Measurements from ENCODE around the gene ZNF774.
"Not testable (repeated sequence)": the region's sequence is repeated elsewhere in the genome, so short reads cannot be mapped to it uniquely, and the experiment has no call there.

ZNF774 gene

DNA sequence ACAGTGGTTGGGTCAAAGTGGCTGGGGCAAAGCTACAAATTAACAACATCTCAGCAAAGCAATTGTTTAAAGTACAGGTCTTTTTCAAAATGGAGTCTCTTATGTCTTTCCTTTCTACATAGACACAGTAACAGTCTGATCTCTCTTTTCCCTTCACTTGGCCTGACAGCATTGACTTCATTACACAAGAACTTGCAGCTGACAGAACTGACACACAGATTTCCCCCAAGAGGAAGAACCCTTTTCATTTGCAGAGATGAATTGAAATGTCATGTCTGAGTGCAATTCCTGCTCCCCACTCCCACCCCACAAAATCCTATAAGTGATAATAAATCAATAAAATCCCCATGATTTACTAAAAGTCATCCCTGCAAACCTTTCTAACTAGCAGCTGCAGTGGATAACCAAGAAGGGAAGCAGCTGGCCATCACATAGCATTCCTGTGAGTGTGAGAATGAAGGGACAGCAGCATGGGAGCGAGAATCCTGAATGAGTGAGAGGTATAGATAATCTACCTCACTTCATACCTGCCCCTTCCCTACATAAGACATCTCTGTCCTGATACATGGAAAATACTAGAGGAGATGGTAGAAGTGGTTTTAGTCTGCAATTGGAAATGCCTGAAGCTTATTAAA, 4.5 kb upstream of the ZNF774 start:
- DNase-seq: not testable (repeated sequence)

DNA sequence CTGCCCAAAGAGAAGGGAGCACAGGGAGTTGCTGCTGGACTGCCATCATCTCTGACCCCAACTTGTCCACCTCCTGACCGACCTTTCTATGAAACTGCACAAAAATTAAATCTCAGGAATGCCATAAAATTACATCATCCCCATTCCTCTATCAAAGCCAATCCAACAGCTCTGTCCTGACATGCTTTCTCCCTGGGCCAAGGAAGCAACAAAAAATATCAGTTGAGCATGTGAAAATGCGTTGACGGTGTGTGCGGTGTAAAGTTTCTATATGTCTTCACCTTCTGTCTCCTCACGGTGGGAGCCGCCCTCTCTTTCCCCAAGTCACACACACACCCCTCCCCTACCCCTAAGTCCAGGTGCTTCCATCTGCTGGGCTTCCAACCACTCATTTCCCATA, 3.6 kb upstream of the ZNF774 start:
- no peak for DNase-seq

DNA sequence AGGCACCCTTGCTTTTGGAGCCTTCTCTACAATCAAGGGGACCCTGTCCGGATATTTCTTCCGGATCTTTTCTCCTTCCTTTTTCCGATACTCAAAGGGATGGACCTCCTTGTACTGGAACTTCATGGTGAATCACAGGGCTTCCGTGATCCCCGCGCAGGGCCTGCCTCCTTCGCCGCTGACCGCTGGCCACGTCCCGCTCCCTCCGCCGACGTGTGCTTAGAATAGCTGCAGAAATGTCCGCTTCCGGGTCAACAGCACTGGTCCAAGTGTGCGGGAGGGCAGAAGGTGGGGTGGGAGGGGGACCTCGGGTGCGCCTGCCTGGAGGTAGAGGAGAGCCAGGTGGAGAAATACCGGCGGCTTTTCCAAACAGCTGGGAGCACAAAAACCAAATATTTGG, 3.0 kb upstream of the ZNF774 start:
- DNase-seq: no peak

DNA sequence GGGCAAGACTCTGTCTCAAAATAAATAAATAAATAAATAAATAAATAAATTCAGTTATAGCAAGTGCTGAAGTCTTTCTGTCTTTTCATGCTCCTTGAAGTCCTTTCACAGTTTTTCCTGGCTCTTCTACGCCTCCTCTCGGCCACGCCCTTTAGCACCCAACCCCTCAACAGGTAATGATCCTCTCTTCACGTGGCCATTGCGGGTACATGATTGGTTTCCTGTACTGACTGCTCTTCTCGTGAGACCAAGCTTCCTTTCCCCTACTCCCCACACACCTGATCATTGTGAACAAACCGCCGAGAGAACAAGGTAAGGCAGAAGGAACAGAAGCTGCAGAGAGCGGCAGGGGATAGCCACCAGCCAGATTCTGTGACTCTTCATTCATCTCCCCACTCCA, 2.3 kb upstream of the ZNF774 start:
- DNase-seq: no peak

DNA sequence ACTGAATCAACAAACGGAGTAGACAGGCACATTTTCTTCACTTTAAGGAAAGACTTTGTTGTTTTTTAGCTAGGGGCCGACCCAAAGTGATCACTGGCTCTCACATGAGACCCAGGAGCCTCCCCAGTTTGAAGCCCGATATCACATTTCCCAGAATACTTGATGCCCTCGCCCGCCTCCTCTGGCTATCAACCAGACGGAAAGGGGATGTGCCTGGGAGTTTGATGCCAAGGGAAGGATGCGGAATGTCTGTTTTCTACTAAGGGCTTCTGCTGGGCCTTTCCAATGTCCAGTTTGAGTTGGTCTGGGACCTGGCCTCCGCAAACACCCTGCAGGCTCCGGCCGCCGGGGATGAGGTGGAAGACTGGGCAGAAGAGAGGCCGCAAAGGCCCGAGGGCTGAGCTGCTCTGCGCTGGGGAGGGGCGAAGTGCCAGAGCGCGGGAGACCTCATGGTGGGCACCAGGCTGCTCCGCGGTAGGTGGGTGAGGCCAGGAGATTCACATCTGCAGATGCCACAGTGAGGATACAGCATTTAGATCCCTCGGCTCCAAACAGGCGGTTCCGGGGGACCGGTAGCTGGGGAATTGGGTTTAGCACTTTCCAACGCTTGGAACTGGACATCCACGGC, 491 bp upstream of the ZNF774 start:
- no peak for DNase-seq

DNA sequence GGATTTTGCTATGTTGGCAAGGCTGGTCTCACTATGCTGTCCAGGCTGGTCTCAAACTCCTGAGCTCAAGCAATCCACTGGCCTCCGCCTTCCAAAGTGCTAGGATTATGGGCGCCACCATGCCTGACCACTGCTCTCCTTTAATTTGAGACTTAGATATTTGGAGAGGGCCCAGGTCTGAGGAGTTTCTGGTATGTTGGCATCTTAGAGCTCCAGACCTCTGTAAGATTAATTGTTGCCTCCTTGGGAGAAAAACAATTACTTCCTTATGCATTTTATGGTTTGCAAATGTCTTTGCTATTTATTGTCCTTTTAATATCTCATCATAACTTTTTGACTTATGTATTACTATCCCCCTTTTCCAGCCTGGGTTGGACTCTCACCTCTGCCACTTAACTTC, 2.9 kb downstream of the ZNF774 start:
- DNase-seq: no peak

DNA sequence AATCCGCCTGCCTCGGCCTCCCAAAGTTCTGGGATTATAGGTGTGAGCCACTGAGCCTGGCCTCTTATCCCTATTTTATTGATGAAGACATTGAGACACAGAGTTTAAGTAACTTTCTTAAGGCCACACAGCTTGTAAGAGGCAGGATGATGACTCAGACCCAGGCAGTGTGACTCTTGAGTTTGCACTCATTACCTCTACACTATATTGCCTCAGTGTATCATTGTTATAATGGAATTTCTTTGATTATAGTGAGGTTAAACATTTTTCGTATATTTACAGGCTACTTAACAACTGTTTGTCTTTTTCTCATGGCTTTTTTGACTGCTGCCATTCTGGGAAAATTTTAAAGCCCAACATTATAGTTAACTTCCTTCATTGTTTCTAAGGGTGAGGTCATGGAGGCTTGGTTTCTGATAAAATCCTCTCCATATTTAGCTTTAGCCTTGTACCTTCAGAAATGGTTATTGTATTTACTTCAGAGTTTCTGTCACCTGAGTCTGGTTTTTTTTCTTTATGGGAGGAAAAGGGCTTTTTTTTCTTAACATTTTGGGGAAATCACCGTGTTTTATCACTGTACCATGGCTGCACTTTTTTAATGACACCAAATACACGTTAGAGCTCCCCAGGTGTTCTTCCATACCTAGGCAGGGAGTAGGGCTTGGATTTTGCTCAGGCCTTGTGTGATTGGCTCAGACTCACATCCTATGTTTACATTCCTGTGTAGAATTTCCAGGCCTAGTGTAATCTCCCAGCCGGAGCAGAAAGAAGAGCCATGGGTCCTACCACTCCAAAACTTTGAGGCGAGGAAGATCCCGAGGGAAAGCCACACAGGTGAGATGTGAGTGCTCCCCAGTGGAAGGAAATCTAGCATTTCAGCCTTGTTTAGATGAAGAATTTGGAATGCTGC, 6.3 kb downstream of the ZNF774 start:
- no peak for DNase-seq

DNA sequence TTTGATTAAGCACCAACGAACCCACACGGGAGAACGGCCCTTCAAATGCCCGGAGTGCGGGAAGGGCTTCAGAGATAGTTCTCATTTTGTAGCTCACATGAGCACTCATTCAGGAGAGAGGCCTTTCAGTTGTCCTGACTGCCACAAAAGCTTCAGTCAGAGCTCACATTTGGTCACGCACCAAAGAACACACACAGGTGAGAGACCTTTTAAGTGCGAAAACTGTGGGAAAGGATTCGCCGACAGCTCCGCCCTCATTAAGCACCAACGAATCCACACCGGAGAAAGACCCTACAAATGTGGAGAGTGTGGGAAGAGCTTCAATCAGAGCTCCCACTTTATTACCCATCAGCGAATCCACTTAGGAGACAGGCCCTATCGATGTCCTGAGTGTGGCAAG, 8.7 kb downstream of the ZNF774 start:
- no peak for DNase-seq

DNA sequence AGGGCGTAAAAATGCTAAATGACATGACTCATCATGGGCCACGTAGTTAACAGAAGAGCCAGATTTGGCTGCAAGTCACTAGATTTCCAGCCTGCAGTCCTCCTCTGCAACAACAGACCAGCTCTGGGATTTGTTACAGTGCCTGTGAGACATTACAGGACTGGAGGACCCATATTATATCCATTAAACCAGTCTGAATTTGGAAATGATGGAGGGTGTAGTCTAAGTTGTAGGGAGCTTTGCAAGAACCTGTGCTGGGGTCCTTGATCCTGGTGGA, 10.8 kb downstream of the ZNF774 start:
- DNase-seq: no peak

DNA sequence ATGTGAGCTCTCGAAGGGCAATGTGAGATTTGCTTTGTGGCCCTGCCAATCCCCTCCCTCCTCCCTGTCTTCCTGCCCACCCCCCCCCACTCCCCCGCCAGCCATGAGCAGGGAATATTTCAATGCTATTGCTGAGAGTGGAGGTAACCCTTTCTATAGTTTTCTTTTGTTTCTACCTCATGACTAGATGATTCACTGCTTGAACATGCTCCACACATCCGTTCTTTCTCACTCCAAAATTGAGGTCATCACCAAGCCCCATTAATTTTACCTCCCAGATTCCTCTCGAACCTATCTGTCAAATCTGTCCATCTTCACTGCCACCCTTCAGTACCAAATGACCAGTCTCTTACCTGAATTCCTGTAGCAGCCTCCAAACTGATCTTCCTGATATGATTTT, 12.2 kb downstream of the ZNF774 start:
- no peak for DNase-seq

DNA sequence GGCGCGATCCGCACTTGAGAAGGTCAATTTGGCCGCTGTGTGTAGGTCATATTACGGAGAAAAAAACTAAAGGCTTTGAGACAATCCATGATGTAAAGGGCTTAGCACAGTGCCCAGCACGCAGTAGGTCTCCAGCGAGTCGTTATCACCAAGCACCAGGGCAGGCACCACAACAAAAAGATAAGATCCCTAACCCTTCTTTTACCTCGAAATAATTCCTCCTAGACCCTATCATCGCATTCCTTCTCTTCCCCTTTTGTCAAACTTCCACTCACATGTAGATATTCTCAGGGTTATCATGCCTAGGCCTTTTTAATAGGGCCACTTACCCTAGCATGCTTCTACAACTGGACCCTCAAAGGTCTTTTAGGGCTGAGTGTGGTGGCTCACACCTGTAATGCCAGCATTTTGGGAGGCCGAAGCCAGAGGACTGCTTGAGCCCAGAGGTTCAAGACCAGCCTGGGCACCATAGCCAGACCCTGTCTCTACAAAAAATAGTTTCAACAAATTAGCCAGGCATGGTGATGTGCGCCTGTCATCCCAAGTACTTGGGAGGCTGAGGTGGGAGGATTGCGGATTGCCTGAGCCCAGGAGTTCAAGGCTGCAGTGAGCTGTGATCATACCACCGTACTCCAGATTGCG, 13.5 kb downstream of the ZNF774 start:
- no peak for DNase-seq

DNA sequence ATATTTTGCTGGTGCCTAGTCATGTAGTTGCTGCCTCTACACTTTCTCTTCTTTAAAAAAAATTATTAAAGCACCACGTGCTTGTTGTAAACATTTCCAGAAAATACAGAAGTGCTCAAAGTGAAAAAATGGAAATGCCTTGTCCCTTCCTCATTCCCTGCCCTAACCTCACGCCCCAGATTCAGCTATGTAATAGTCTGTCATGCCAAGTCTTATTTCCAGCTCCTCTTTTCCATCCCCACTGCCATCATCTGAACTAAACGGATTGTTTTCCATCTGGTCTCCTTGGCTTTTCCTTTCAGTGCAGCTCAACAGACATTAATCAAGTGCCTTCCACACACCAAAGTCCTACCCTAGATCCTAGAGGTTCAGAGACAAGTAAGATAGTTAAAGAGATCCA, 15.5 kb downstream of the ZNF774 start:
- DNase-seq: no peak

DNA sequence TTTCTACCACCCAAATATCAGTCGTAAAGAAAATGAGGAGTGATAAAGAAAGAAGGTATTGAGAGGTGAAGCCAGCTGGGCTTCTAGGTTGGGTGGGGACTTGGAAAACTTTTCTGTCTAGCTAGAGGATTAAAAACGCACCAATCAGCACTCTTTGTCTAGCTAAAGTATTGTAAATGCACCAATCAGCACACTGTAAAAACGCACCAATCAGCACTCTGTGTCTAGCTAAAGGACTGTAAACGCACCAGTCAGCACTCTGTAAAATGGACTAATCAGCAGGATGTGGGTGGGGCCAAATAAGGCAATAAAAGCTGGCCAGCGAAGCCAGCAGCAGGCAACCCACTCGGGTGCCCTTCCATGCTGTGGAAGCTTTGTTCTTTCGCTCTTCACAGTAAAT, 23.0 kb downstream of the ZNF774 start:
- no peak for DNase-seq

DNA sequence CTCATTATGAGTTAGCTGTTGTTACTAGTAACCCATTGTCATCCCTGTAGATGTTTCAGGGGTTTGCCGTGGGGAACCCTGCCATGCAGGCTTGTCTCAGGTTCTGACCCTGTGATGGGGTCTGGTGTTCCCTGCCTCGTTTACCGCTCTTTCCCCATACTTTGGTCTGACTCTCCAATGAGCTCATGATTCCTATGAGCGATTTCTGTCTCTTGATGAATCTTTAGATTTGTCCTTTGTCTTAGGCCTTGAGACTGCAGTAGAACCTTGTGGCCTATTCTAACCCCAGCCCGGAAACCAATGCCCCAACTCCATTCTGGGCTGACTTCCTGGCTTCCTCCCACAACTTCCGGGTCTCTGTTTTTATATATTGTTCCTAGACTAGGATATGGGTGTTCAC, 24.7 kb downstream of the ZNF774 start:
- DNase-seq: no peak

DNA sequence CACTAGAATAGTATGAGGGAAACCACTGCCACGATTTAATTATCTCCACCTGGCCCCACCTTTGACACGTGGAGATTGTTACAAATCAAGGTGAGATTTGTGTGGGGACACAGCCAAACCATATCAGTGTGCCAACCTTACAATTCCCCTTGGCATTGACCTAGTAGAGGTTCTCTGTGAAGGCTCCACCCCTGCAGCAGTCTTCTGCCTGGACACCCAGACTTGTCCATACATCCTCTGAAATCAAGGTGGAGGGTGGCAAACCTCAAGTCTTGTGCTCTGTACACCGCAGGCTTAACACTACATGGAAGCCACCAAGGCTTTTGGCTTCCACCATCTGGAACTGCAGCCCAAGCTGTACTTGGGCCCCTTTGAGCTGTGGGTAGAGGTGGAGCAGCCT, 27.2 kb downstream of the ZNF774 start:
- DNase-seq: no peak

DNA sequence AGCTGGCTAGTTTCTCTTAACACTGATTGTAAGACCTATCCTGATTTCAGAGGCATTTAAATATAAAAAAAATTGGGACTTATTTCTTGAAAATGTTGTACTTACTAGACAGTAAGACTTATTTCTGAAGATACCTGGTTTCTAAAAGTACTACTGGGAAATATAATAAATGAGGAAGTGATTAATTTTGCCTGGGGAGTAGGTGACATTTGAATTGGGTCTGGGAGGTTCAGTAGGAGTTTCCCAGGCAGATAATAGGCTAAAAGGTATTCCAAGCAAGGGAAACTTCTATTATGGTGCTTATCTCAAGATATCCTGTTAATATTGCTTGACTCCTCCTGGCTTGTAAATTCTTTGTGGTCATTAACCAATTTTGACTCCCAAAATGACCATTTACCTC, 29.4 kb downstream of the ZNF774 start:
- DNase-seq: no peak

DNA sequence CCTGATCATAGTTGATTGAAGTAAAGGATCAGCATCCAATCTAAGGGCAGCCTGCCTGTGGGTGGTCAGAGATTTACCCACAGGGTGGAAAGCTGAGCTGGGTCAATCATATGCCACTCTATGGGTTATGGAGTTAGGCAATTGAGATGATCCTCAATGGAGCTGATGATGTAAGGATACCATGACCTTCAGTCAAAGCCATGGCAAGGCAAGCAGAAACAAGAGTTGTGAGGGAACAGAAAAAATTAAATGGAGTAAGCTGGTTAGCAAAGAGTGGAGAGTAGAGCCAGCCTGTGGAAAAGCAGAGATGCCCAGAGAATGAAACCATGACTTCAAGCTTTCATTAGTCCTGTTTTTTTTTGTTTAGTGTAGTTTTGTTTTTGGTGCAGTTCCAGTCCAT, 30.2 kb downstream of the ZNF774 start:
- no peak for DNase-seq

DNA sequence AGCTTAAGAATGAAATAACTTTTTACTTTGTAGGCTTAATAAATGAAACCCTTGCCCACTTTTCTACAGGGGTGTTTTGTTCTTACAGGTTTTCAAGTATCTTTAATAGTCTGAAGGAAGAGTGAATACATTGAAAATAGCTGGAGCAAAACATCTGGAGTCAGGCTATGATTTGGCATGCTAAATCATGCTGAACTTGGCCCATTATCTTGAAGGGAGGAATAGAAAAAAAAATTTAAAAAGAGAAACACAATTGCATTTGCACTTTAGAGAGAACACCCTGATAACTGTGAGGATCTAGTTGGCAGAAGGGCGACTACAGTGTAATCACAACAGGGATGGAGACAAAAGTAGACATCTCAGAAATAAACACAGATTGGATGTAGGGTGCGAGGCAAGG, 34.1 kb downstream of the ZNF774 start:
- DNase-seq: no peak

DNA sequence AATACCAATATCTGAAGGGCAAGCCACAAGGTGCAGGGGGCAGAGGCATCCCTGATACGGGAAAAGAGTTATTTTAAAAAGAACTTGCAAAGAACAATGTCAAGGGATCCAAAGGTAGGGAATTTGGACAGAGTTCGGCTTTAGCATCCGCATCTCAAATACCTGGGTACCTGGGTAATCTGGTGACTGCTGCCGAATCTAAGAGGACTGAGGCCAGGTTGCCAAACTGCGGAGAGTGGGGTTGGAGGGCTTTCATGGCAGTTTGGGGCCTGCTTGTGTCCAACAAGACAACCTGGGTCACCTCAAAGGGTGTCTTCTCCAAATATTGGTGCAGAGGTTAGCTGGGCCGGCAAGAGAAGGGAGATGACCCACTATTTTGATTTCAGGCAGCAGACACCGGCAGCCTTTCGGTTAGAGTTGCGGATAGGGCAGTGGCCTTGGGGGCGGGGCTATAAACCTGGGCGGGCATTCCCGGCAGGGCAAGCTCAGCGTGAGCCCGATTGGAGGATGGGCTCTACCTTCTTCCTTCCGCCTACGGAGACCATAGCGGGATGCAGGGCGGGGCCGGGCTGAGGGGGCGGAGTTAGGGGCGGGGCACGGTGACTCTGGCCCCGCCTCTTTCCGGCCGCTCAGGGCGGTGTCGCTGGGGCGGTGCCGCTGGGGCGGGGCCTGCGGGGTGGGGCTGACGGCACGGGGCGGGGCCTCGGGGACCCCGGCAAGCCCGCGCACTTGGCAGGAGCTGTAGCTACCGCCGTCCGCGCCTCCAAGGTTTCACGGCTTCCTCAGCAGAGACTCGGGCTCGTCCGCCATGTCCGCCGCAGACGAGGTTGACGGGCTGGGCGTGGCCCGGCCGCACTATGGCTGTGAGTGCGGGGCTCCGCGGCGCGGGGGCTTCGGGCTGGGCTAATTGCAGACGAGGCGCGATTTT, 35.7 kb downstream of the ZNF774 start, which contains the start of gene IQGAP1:
TSS of gene IQGAP1 (plus strand) at position 709 of the 928 bp plus-strand sequence. CDS start at position 809, 100 bp downstream.
- peak; percentile 63 for DNase-seq

DNA sequence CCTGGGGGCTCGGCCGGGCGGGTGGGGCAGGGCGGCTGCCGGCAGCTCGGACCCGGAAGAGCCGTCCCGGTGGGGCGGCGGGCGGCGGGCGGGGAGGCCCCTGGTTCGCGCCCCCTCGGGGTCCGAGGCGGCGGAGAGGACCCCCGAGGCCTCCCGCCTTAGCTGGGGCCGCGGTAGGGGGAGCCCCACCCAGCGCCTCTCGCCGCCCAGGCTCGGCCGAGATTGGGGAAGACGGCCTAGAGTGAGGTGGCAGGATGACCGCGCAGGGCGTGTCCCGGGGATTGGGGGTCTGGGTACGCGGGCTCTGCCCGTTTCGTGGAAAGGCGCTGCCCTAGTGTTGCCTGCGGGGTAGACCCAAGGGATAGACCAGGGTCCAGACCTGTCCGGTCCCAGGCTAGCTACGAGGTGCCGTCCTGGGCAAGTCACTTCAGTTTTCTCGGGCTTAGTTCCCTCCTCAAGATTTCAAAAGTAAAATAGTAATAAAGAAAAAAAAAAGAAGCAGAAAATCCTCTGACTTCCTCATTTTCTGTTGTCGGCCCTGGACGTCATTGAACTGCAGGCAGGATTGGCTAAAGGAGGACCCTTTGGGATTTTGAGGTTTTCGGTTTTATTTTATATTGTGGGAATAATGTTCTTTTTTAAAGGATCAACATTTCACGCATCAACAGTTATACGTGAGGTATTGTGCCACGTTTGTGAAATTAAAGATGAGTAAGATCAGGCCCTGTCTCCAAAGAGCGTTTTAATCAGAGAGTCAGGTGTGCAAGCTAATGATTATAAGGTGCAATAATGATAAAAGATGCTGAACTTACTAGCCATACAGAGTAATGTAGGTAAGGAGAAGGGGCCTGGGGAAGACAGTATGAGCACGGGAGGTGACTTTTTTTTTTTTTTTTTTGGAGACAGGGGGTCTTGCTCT, 36.6 kb downstream of the ZNF774 start:
- peak; percentile 22 for DNase-seq

DNA sequence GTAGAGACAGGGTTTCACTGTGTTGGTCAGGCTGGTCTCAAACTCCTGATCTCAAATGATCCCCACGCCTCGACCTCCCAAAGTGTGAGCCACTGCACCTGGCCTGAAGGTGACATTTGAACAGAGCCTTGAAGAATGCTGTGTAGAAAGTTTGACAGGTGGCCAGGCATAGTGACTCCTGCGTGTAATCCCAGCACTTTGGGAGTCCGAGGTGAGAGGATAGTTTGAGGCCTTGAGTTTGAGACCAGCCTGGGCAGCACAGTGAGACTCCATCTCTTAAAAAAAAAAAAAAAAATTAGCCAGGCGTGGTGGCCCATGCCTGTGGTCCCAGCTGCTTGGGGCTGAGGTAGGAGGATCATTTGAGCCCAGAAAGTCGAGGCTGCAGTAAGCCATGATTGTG, 37.4 kb downstream of the ZNF774 start:
- DNase-seq: no peak

DNA sequence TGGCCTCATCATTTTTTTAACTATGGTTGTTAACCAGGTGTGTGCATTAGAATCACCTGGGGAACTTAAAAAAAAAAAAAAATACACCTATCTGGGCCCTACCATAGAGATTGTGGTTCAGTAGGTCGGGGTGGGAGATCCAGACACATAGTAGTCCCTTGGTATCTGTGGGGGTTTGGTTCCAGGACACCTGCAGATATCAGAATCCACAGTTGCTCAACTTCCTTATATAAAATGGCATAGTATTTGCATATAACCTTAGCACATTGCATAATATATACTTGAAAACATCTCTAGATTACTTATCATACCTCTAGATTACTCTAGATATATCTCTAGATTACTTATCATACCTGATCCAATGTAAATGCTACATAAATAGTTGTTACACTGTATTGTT, 41.0 kb downstream of the ZNF774 start:
- DNase-seq: no peak
